Activated CD4-positive, alpha-beta T cell treated with anti-CD3 and anti-CD28 coated beads for 1 hour (primary cell): ENCODE measurements around the gene FOSL1.
A peak's percentile ranks its signal among the peaks of the same experiment; 100 is the strongest.

Experiments
- DNase-seq: peaks from one replicate; pipeline ENCODE4 v3.0.0-alpha.2; 2020

FOSL1 gene

GRCh38 chr11:65880844-65881421 lies 19.3 kb downstream of the FOSL1 start:
- DNase-seq = no peak

DNA sequence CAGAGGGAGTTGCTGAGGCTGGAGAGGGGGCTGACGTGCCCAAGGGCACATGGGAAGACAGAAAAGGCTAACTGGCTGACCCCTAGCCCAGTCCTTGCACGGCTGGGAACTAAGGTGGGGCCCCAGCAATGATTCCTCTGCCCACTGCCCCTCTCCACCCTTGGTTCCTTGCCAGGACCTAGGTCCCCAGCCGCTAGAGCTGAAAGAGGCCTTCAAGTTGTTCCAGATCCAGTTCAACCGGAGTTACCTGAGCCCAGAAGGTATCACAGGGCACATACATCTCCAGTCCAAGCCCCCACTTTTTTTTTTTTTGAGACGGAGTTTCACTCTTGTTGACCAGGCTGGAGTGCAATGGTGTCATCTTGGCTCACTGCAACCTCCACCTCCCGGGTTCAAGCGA lies 20.2 kb downstream of the FOSL1 start:
- no peak for DNase-seq

- no peak for DNase-seq
Observed at GRCh38 chr11:65879617-65880016, 20.6 kb downstream of the FOSL1 start, which contains the start of gene CTSW. Gene CTSW (plus strand): TSS chr11:65879837. CDS start chr11:65879855, 18 bp downstream.

- DNase-seq = peak; percentile 96
Observed at GRCh38 chr11:65873318-65874156, 26.7 kb downstream of the FOSL1 start.

DNA sequence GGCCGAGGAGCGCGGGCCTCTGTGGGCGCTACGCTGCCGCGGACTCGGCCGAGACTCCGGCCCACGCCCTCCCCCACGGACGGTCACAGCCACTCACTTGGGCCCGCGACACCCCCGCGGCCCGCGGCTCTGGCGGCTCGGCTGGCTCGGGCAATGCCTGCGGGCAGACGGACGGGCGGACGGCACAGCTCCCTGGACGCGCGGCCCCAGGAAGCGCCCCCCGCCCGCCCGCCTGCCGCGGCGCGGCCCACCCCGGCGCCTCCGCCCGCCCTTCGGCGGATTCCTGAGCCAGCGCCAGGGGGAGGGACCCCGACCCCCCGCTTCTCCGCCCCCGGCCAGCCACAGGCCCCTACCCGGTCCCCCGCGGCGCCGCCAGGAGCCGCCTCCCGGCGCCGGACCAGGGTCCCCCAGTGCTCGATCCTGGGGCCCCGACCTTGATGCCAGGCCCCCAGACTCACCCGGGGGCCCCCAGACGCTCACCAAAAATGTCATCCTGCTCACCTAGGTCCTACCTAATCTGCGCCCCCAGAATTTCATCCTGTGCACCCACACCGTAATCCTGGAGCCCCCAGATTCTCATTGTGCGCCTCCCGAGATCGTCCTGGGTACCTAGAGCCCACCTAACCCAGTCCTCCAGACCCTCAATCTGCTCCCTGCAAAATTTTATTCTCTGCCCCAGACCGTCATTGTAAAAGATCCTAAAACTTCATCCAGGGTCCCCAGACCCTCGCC lies 27.4 kb downstream of the FOSL1 start, which contains the start of gene EFEMP2:
EFEMP2 (minus strand) TSS at position 215 of the 732 bp plus-strand sequence. CDS start 446 bp downstream, outside the sequence.
- no peak for DNase-seq

GRCh38 chr11:65871811-65872548 lies 28.2 kb downstream of the FOSL1 start:
- no peak for DNase-seq

DNA sequence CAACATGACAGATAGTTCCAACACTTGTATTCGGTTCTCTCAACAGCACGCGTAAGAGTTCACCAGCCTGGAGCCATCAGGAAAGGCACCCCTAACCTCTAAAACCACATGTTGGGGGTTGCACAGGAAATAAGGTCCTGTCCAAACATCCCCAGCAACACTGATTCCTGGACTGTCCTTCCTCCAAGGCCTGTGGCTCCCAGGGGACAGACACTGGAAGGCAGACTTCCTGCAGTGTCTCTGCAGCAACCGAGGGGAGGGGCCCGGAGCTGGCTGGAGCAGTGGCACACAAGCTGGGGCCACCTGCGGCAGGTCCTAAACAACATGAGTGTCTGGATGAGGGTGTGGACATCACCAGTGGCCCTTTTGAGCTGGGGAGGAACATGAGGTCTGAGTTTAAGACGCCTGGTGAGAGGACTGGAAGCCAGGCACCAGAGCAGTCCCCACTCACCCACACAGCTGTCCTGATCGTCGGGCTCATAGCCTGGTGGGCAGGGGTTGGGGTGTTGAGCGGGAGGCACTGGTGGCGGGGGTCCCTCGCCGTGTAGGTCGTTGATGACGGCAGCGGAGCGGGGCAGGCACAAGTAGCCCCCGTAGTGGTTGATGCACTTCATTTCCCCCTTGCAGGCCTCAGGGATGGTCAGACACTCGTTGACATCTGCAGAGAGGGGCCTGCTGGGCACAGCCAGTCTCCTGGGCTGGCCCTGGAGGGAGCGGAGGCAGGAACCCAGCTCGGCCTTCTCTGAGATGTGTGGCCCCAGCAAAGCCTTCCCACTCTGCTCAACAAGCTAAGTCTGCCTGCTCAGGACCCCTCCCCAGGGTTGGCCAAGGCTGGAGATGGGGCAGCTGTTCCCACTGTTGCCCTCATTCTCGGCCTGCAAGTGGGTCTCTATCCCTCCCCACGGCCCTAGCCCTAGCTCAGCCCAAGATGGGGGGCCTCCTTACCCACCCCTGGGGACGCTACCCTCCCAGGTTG lies 29.2 kb downstream of the FOSL1 start:
- DNase-seq = no peak

GRCh38 chr11:65870307-65870658 lies 29.9 kb downstream of the FOSL1 start:
- no peak for DNase-seq

DNA sequence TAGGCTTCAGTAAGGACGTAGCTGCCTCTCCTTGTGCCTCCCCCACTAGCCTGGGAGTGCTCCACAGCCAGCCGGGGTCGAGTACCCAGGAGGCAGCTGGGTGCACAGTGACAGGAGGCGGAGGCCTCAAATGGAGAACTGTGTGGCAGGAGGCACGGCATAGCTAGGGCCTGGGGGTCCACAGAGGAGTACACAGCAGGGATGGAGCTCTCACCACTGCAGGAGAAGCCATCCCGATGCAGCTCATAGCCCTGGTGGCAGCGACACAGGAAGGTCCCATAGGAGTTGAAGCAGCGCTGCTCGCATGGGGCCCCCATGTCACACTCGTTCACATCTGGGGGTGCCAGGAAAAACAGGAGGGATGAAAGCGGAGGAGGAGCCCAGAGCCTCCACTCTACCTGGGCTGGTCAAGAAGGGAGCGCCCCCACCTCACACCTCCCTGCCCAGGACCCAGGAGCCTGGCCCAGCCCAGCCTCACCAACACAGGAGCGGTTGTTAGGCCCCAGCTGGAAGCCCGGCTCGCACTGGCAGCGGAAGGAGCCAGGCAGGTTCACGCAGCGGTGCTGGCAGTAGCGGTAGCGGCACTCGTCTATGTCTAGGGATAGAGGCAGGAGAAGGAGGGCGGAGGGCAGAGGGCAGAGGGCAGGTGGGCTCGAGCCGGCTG lies 30.4 kb downstream of the FOSL1 start:
- DNase-seq = no peak

GRCh38 chr11:65868907-65869306 lies 31.3 kb downstream of the FOSL1 start:
- no peak for DNase-seq

DNA sequence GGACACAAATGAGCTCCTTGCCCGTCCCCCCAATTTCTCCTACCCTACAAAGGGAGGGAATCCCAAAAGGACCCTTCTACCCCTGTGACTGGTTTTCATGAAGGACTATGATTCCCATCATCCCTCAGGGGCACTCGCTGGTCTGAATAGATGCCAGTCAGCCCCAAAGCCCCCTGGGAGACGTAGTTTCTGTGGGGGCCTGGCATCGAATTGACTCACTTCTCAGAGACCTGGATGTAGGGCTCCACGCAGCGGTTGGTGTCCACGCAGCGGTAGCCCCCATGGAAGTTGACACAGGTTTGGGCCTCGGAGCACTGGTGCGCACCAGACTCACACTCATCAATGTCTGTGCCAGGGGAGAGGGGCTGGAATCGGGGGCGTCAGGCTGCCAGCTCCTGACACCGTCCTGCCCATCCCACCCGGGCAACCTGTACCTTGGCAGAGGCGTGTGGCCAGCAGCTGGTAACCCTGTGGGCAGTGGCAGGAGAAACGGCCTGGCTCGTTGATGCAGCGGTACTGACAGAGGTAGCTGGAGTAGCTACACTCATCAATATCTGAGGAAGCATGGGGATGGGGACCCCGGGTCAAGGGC lies 32.0 kb downstream of the FOSL1 start:
- no peak for DNase-seq

GRCh38 chr11:65867284-65868071 lies 32.7 kb downstream of the FOSL1 start:
- DNase-seq = no peak

DNA sequence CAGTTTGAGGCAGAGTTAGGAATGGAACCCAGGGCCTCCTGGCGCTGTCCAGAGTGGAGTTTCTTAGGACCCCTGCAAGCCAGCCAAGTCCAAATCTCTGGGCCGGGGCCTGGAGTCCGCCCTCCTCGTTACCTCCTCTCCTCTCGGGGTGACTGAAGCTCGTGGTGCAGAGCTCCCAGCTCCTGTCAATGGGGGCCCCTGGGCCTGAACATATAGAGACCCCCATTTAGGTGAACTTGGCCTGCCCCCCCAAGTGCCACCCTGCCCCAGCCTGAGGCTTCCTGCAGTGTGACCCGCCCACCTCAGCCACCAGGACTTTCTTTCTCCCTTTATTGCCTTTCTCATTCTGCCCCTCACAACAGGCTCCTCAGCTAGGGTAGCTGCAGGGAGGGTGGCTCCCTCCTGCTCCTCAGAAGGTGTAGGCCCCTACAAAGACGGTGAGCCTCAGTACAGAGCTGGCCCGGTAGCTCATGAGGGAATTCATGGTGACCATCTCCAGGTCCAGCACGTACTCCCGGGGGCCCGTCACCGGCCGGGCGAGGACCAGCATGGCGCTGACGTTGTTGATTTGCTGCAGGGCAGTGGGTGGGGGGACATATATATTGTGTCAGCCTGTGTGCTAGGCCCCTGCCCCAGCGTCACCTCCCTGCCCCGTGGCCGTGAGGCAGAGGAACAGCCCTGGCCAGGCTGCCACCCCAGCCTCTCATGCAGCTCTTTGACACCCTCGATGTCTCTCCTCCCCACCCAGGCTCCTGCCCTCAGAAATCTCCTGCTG lies 33.5 kb downstream of the FOSL1 start:
- no peak for DNase-seq

DNA sequence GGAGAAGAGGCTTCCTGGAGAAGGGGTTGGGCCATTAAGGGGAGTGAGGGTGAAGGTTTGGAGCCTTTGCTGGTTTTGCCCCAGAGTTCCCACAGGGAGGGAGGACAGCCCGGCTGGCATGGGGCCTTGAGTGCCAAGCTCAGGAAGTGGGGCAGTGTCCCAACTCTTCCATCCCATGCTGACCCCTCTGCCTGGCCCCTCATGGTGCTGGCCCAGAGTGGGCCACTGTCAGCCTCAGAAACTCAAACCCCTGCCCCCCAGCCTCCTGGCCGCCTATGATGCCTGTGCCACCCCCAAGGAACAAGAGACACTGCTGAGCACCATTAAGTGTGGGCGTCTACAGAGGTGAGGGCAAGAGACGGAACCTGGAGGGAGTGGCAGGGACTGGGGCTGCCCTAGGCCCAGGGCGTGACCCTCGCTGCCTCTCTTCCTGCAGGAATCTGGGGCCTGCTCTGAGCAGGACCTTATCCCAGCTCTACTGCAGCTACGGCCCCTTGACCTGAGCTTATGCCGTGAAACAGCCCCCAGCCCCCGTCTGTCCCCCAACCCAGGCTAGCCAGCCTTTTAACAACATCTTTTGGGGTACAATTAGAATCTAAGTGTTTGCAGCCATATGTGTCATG lies 34.5 kb downstream of the FOSL1 start:
- DNase-seq = no peak

DNA sequence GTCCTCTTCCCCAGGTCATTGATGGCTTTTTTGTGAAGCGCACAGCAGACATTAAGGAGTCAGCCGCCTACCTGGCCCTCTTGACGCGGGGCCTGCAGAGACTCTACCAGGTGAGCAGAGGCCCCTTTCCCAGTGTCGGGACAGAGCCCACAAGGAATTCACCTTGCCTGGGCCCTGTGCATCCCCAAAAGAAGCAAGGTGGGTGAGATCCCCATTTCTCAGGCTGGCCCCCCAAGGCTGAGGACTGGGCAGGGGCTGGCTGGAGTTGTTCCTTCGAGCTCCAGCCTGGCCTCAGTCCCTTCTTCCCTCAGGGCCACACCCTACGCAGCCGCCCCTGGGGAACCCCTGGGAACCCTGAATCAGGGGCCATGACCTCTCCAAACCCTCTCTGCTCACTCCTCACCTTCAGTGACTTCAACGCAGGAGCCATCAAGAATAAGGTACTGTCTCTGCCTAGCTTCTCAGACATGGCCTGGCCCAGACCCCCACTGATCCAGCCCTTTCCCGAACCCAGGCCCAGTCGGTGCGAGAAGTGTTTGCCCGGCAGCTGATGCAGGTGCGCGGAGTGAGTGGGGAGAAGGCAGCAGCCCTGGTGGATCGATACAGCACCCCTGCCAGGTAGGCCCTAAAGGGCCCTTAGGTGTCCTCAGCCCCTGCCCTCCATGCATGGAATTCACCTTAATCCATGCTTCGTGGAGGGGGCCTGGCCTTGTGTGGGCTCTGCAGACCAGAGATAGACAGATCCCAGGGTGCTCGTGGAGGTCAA lies 35.3 kb downstream of the FOSL1 start:
- DNase-seq = no peak

DNA sequence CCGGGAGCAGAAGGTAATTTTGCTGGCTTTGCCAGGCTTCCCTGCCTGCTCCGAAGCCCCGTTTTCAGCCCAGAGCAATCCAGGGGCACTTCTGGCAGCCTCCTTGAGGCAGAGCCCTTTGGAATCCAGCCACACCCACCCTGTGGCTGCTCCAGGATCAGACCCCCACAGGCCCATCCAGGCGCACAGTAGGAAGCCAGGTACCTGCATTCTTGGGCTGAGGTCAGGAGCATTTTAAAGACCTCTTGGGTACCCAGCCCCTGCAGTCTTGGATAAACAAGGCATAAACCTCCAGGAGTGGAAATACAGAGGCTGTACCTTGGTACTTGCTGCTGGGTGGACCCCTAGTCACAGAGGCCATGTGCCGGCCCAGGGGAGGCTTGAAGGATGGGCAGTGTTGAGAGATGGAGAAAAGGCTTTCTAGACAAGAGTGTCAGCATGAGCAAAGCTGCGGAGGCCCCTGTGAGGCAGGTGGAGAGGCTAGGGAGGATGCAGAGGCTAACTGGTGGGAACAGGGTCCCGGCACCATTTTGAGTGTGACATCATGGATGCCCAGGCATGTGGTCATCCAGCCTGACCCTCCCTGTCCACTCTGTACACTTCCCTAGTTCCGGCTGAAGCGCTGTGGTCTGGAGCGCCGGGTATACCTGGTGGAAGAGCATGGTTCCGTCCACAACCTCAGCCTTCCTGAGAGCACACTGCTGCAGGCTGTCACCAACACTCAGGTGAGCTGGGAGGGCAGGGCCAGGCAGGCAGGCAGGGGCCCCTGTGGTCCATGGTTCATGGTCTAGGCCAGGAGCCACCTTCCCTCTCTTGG lies 36.1 kb downstream of the FOSL1 start:
- no peak for DNase-seq
